SW480 (cell line): ENCODE data around the gene DYNLT2.

Experiments used
- DNase-seq: peaks from one replicate; pipeline ENCODE4 v3.0.0-alpha.2; 2016; ENCODE audit warnings: low spot score

DYNLT2 gene

DNA sequence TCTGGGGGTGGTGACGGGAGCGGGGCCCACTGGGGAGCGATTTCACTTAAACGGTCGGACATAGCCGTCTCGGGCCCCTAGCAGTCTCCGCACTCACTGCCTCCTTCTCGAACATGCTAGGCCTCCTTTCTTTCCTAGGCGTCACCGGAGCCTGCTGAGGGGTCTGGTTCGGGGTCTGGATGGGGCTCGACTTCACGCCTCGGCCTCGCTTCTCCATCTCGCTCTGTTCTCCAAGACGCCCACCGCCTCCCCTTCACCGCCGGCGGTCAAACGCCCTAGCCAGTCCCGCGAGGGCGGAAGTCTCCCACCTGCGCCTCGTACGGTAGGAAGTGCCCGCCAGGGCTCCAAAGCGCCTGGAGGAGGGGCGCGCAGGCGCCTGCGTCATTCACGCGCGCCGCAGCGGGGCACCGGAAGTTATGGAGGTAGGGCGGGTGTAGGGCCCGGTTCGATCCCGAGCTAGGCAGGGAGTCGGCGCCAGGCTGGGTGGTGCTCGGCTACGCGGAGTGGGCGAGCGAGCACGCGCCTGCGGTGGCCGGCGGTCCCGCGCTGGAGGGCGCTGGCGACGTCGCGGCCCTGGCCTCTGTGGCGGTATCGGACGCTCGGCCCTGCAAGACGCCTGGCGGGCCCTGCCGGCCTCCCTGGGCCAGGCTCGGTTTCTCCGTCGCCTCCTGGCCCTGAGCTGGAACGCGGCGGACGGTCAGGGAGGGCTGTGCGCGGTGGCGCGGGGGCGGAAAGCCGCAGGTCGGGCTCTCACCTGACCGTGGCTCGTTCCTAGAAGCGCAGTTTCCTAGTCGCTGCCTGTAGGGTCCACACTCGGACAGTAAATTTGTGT is at the start of gene DYNLT2, which contains the start of gene ERMARD:
Gene DYNLT2, minus strand, starts transcription at position 331 of the 832 bp plus-strand sequence. Its CDS starts 114 bp downstream, at position 217.
Gene ERMARD, plus strand, starts transcription at position 381 of the 832 bp plus-strand sequence. Its CDS starts 36 bp downstream, at position 417.
- DNase-seq, result peak; percentile 86

GRCh38 chr6:169800668-169801395 is 49.5 kb upstream of the DYNLT2 start:
- peak; percentile 35 for DNase-seq

DNA sequence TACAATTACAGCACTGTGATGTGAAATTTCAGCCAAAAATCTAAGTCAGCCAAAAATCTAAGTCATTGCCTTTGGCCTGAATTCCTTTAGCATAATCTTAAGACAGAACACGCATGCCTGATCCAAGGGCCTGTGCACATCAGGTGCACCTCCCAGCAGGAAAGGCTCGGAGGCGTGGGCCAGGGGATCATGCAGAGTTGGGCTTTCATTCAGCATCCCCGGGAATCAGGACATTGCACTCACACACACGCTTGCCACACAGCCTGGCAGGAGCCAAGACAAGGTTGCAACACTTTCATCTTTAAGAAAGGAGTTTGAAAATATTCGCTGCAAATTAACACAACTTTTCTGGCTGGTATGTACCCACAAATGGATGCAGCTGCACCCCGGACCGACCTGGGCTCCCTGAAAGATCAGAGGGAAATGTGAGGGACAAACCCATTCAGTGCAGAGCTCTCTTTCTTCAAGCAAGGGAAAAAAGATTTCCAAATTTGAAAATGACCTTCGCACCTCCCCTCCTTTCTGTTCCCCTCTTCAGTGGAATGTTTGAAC is 48.8 kb upstream of the DYNLT2 start:
- no peak for DNase-seq

GRCh38 chr6:169799474-169799926 is 48.1 kb upstream of the DYNLT2 start:
- DNase-seq, result no peak

- DNase-seq, result no peak
These were observed 47.5 kb upstream of the DYNLT2 start for GRCh38 chr6:169798764-169799473.

- DNase-seq, result no peak
These were observed 43.8 kb upstream of the DYNLT2 start for GRCh38 chr6:169795196-169795595.

- no peak for DNase-seq
These were observed 43.1 kb upstream of the DYNLT2 start for GRCh38 chr6:169794317-169795055.

DNA sequence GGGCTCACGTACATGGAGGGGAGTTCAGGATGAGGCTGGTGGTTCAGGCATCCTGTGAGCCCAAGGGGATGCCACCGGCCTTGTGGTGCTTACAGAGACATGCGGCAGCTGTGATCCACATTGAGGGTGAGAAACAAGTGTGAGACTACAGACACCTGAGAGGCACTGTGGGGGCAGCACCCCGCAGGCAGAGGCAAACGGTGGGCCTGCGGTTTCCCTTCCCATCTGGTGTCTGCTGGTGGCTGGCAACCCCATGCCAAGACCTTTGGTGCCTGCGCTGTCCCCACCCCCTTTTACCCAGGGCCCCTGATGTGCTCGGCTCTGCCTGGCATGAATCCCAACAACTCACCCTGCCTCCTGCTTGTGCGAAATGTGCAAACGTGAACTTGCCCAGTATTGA is 42.0 kb upstream of the DYNLT2 start:
- DNase-seq, result no peak

DNA sequence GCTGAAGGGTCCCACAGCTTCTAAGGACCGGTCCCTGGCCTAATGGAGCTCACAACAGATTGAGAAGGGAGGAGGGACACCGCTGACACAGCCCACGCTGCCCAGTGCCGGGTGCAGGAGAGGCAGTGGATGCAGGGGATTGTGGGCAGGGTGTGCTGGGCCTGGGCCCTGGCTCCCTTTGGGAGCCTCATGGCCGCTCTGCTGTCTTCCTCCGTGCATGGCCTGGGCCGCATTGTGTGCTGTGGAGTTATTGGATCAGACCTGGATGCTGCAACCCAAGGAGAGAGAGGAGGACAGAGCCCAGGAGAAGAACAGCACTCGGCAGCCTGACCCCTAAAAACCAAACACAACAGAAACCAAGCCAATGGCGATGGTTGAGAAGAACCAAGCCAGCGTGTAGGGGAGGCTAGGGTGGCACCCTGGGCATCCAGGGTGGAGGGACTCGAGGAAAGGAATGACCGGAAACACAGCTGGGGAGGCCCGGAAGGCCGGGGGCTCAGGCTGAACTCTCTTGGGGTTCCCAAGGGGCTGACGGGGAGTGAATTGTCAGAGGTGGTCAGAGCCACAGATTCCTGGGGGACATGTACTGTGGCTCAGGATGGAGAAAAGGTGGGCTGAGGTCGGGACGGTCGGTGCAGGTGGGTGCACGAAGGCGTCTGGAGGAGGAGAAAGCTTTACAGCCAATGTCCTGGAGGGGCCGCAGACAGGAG is 41.1 kb upstream of the DYNLT2 start:
- DNase-seq, result no peak

DNA sequence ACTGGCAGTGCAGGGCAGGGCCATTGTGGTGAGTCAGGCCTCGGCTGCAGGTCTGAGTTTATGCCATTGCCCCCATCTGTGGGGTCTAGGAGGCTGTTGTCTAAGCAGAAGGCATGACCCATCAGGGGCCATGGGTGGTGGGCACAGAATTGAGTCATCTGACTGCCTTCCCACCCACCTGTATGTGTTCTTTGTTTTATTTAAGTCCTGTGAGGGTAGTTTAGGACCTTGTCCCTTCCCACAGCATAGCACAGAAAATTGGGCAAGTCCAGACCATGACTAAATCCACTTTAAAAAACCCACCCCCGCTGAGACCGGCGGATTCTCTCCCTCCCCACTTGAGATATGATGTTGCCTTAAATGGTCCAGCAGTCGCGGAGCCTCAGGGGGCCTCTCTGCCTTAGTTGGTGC is 40.4 kb upstream of the DYNLT2 start:
- DNase-seq, result no peak

DNA sequence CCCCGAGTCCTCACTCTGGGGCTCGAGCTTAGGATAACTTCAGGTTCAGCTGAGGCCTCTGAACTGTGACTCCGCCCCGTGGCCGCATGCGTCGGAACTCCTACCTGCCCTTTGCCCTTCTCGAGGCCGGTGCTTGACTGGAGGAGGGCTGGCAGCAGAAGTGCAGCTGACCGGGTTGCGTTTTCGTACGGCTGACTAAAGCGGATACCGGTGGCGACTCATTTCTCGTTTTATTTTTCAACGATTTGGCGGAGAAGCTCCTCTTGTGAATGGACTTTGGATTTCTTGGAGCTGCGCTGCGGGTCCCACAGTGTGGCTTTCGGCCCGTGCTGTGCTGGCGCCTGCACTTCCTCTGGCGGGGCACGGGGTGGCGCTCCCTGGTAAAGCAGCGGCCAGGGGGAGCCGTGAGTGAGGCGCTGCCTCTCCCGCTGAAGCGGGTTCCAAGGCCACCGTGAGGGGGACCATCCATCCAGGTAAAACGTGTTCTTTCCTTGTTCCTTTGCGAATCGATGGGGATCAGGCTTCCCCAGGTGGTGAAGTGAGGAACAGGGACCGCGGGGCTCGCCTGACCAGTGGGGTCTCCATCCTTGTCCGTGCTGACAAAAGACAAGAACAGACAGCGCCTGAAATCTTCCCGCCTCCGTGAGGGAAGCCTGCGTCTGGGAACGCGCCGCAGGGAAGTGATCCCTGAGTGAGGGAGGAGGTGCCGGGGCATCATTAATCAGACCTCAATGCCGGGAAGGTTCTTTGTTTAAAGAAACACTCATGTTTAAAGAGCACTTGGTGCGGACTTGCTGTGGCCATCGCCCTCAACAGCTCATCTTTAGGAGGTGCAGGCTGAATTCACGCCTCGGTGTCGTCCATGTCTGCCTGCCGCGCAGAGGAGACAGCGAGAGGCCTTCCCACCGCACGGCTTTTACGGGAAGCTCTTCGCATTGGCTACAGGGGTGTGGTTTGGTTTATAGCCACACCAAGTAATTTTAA is 38.9 kb upstream of the DYNLT2 start:
- peak; percentile 69 for DNase-seq

DNA sequence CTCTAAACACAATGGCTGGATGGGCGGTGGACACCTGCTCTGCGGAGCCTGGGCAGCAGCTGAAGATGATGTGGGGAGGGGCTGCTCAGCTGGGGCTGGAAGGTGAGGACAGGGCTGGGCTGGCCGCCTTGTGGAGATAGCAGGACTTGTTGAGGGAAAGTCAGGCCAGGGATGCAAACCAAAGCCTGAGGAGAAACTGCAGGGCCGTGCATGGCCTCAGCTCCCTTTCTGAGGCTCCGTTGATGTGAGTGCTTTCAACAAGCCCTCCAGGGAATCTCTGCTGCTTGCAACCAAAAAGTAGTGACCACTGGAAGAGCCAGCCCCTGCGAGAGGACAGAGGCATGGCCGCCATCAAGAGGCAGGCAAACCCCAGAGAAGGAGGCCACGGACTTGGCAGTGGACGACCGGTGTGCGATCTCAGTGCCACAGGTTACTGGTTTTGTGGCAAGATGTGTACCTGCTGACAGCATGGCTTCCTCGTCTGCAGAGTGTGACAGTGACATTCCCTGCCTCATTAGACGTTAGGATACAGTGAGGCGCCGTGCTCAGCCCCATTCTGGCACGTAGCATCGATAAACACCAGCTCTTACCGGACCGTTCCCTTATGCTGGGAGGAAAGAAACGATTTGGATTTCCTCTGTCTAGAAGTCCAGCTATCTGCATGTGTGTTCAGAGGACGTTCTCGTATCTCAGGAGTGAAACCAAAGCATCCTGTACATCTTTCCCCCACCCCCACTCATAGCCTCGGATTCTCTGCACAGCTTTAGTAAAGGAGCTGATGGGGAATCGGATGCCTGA is 38.0 kb upstream of the DYNLT2 start:
- DNase-seq, result no peak

GRCh38 chr6:169788809-169789145 is 37.4 kb upstream of the DYNLT2 start:
- DNase-seq, result no peak

DNA sequence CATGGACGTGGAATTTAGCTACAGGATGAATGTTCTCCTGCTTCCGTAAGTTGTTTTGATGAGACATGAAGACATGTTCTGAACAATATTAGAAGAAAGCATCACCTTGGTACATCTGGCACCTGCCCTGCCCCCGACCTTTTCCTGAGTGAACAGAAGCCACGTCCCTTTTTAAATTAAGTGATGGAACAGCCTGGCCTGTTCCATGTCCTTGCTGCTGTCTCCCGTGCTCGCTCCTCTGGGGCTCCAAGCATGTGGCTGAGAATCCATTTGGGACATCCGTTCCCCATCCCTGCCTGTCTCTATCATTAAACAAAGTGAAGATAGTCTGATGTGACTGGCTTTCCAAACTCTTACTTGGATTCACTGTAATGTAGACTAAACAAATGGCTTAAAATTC is 36.4 kb upstream of the DYNLT2 start:
- no peak for DNase-seq

DNA sequence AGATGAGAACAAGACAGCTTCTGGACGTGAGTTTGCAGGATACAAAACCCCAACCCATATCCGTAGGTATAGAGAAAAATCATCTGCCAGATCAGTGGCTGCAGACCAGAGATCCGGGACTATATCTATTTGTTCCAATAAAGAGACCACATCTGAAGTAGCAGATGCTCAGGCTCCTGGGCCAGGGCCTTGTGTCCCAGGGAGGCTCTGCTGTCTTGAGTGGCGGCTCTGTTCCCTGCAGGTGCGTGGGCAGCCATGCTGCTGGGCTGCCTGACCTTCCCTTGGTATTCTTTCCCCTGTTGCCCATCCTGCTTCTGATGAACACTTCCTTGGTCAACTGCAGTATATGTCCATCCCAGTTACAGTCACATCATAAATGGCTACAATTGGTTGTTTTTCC is 35.0 kb upstream of the DYNLT2 start:
- no peak for DNase-seq

DNA sequence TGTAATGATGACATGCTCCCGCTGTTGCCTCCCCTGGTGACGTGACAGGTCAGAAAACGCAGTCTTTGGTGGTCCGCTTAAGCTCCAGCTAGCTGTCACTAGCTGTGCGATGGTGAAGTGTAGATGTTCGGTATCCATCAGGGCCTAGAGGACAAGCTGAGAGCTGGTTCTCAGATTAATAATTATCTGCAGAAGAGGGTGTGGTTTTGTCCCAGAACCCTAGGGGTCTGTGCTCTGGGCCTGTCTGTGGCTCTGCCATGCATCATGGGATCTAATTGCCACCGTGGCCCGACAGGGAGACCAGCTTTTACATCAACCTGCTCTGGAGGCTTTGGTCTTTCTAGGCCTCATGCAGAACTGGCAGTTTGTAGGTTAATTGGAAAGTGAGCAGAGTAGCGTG is 34.2 kb upstream of the DYNLT2 start:
- no peak for DNase-seq

DNA sequence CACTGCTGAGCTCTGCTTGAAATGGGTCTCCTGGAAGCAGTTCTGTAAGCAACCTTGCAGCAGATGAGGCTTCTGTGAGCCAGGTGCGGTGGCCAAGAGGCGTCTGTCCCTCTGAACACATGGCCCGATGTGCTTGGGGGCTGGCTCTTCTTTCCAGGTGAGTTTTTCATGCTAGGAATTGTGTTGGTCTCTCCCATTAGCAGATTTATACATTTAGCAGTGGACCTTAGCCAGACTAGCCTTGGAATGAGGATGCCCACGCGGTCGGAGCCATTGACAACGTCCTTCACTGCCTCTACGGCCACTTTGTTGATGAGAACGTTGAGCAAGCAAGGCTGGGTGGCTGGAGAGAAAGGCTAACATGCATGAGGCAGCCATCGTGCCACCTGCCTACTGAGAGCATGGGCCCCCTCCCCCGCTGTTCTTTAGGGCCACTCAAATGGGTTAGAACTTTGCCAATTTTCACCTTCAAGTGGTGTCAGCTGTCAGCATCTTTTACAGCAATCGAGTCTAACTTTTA is 33.5 kb upstream of the DYNLT2 start:
- DNase-seq, result no peak

- no peak for DNase-seq
These were observed 32.8 kb upstream of the DYNLT2 start for GRCh38 chr6:169783971-169784820.
